ENCODE results near the gene BOD1L1. TPM values are rescaled to one million over a fixed set of nuclear protein-coding genes. Genes with fewer than 3 reads are reported as not detected.
"Not testable (repeated sequence)": the region's sequence is repeated elsewhere in the genome, so short reads cannot be mapped to it uniquely, and the experiment has no call there.

BOD1L1 gene
- total RNA-seq, 1 experiment from 2014 or later, result 18.1 TPM

DNA sequence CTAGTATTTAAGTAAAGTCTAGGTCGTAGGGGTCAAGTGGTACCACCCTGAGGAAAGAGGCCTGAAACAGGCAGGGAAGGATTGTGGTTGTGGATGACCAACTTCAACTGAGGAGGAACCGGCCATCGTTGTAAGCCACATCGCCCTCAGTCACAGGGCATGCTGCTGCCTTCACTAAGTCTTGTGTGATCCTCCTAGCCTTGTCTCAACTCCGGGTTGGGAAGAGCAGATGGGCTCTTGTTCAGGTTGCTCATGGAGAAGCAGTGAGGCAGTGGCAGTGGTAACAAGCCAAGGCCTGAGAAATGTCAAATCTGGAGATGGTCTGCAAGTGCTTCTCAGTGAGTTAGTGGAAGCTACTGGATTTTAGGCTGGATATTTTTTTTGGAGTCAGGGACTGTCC, 60.4 kb downstream of the BOD1L1 start:
- Histone ChIP-seq H3K27me3 (ENCODE audit: control insufficient read depth, insufficient read depth, low read length) (no peaks in the 10 kb centered on the region), H3K36me3 (ENCODE audit: control insufficient read depth, insufficient read depth, low read length) (no peaks in the 10 kb centered on the region), H3K4me3 (ENCODE audit: low read depth in 2 of 2, low read length in 2 of 2) (no peak overlapping the region), H3K27ac (ENCODE audit: low read length) (no peak overlapping the region), H3K4me1 (ENCODE audit: control insufficient read depth, insufficient read depth, low read length) (no peaks in the 10 kb centered on the region), H3K9me3 (ENCODE audit: control insufficient read depth, insufficient read depth, low read depth, low read length) (no peaks in the 10 kb centered on the region)
- ATAC-seq, result no peak
- POLR2A ChIA-PET, result no interaction called here
- BruUV-seq (replicated peaks), result no TSS peak
- in situ Hi-C loops (cut with HindIII; ENCODE audit: low pct_unique_long_range_greater_than_20kb, low sequenced_read_pairs) (no loop called here), intact Hi-C loops (cut with micrococcal nuclease; ENCODE audit: unreplicated experiment) (no loop called here)
- DNase-seq (ENCODE audit: low read depth, low spot score), result no peak
- TF ChIP-seq TCF7L2 (IDR thresholded peaks at IDR 0.05; ENCODE audit: low read depth, low read length), result no peak
- no peak for TF ChIP-seq SIN3A (IDR thresholded peaks at IDR 0.05; ENCODE audit: borderline replicate concordance, insufficient read depth, low read depth, low read length)
- CTCF ChIA-PET, result no interaction called here

DNA sequence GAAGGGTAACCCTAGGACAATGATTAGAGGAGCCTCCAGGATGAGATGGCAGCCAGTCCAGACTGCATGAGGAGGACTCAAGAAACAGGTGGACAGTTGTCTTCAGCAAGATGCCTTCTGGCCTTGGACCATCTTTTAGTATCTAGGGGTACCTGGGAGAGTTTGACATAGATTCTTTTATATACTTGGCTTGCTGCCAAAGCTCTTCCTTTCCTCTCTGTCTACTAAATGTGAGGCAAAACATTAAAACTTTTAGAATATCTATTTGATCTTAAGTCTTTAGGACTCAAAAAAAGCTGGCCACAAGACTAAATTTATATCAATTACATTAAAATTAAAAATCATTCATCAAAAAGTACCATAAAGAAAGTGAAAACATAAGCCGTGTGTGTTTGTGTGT, 64.6 kb downstream of the BOD1L1 start:
- TF ChIP-seq, protein P1, sequence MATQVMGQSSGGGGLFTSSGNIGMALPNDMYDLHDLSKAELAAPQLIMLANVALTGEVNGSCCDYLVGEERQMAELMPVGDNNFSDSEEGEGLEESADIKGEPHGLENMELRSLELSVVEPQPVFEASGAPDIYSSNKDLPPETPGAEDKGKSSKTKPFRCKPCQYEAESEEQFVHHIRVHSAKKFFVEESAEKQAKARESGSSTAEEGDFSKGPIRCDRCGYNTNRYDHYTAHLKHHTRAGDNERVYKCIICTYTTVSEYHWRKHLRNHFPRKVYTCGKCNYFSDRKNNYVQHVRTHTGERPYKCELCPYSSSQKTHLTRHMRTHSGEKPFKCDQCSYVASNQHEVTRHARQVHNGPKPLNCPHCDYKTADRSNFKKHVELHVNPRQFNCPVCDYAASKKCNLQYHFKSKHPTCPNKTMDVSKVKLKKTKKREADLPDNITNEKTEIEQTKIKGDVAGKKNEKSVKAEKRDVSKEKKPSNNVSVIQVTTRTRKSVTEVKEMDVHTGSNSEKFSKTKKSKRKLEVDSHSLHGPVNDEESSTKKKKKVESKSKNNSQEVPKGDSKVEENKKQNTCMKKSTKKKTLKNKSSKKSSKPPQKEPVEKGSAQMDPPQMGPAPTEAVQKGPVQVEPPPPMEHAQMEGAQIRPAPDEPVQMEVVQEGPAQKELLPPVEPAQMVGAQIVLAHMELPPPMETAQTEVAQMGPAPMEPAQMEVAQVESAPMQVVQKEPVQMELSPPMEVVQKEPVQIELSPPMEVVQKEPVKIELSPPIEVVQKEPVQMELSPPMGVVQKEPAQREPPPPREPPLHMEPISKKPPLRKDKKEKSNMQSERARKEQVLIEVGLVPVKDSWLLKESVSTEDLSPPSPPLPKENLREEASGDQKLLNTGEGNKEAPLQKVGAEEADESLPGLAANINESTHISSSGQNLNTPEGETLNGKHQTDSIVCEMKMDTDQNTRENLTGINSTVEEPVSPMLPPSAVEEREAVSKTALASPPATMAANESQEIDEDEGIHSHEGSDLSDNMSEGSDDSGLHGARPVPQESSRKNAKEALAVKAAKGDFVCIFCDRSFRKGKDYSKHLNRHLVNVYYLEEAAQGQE (IDR thresholded peaks at IDR 0.05; ENCODE audit: insufficient read depth in 1 of 2, low read depth in 2 of 2, low read length in 1 of 2), result no peak
- TF ChIP-seq TCF7L2 (IDR thresholded peaks at IDR 0.05; ENCODE audit: low read depth, low read length), result no peak
- H3K27ac ChIP-seq (ENCODE audit: low read length), result no peak overlapping the region
- H3K36me3 ChIP-seq (ENCODE audit: control insufficient read depth, insufficient read depth, low read length), result no peaks in the 10 kb centered on the region
- no TSS peak for BruUV-seq (replicated peaks)
- no peaks in the 10 kb centered on the region for H3K9me3 ChIP-seq (ENCODE audit: control insufficient read depth, insufficient read depth, low read depth, low read length)
- no peaks in the 10 kb centered on the region for H3K27me3 ChIP-seq (ENCODE audit: control insufficient read depth, insufficient read depth, low read length)
- in situ Hi-C loops (cut with HindIII; ENCODE audit: low pct_unique_long_range_greater_than_20kb, low sequenced_read_pairs) (no loop called here), intact Hi-C loops (cut with micrococcal nuclease; ENCODE audit: unreplicated experiment) (no loop called here)
- ChIA-PET CTCF (no interaction called here), POLR2A (no interaction called here)
- no peaks in the 10 kb centered on the region for H3K4me1 ChIP-seq (ENCODE audit: control insufficient read depth, insufficient read depth, low read length)
- DNase-seq (ENCODE audit: low read depth, low spot score), result no peak
- ATAC-seq, result no peak
- no peak overlapping the region for H3K4me3 ChIP-seq (ENCODE audit: low read depth in 2 of 2, low read length in 2 of 2)

GRCh38 chr4:13561673-13562072, 65.9 kb downstream of the BOD1L1 start:
- TF ChIP-seq TCF7L2 (IDR thresholded peaks at IDR 0.05; ENCODE audit: low read depth, low read length) (no peak), POLR2AphosphoS5 (IDR thresholded peaks at IDR 0.05; ENCODE audit: low read depth, low read length) (no peak), SIN3A (IDR thresholded peaks at IDR 0.05; ENCODE audit: borderline replicate concordance, insufficient read depth, low read depth, low read length) (no peak)
- TF ChIP-seq, protein P2, sequence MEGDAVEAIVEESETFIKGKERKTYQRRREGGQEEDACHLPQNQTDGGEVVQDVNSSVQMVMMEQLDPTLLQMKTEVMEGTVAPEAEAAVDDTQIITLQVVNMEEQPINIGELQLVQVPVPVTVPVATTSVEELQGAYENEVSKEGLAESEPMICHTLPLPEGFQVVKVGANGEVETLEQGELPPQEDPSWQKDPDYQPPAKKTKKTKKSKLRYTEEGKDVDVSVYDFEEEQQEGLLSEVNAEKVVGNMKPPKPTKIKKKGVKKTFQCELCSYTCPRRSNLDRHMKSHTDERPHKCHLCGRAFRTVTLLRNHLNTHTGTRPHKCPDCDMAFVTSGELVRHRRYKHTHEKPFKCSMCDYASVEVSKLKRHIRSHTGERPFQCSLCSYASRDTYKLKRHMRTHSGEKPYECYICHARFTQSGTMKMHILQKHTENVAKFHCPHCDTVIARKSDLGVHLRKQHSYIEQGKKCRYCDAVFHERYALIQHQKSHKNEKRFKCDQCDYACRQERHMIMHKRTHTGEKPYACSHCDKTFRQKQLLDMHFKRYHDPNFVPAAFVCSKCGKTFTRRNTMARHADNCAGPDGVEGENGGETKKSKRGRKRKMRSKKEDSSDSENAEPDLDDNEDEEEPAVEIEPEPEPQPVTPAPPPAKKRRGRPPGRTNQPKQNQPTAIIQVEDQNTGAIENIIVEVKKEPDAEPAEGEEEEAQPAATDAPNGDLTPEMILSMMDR (IDR thresholded peaks at IDR 0.05), result no peak
- TF ChIP-seq, protein P1 (IDR thresholded peaks at IDR 0.05; ENCODE audit: insufficient read depth in 1 of 2, low read depth in 2 of 2, low read length in 1 of 2), result no peak
- BruUV-seq (replicated peaks), result no TSS peak
- ChIA-PET POLR2A (no interaction called here), CTCF (no interaction called here)
- ATAC-seq, result no peak
- no peaks in the 10 kb centered on the region for H3K4me1 ChIP-seq (ENCODE audit: control insufficient read depth, insufficient read depth, low read length)
- in situ Hi-C loops (cut with HindIII; ENCODE audit: low pct_unique_long_range_greater_than_20kb, low sequenced_read_pairs) (no loop called here), intact Hi-C loops (cut with micrococcal nuclease; ENCODE audit: unreplicated experiment) (no loop called here)
- H3K27ac ChIP-seq (ENCODE audit: low read length), result no peak overlapping the region
- no peak overlapping the region for H3K4me3 ChIP-seq (ENCODE audit: low read depth in 2 of 2, low read length in 2 of 2)
- no peaks in the 10 kb centered on the region for H3K27me3 ChIP-seq (ENCODE audit: control insufficient read depth, insufficient read depth, low read length)
- DNase-seq (ENCODE audit: low read depth, low spot score), result no peak
- no peaks in the 10 kb centered on the region for H3K36me3 ChIP-seq (ENCODE audit: control insufficient read depth, insufficient read depth, low read length)
- H3K9me3 ChIP-seq (ENCODE audit: control insufficient read depth, insufficient read depth, low read depth, low read length), result no peaks in the 10 kb centered on the region

DNA sequence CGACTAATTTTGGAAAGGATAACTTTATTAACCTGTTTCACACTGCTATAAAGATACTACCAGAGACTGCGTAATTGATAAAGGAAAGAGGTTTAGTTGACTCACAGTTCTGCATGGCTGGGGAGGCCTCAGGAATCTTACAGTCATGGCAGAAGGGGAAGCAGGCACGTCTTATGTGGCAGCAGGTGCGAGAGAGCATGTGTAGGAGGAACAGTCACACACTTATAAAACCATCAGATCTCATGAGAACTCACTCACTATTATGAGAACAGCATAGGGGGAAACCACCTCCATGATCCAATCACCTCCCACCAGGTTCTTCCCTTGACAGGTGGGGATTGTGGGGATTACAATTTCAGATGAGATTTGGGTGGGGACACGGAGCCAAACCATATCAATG, 67.4 kb downstream of the BOD1L1 start:
- DNase-seq (ENCODE audit: low read depth, low spot score); H3K27ac ChIP-seq (ENCODE audit: low read length); H3K4me3 ChIP-seq (ENCODE audit: low read depth in 2 of 2, low read length in 2 of 2); in situ Hi-C loops (cut with HindIII; ENCODE audit: low pct_unique_long_range_greater_than_20kb, low sequenced_read_pairs); H3K27me3 ChIP-seq (ENCODE audit: control insufficient read depth, insufficient read depth, low read length); H3K4me1 ChIP-seq (ENCODE audit: control insufficient read depth, insufficient read depth, low read length); ATAC-seq; BruUV-seq (replicated peaks); H3K9me3 ChIP-seq (ENCODE audit: control insufficient read depth, insufficient read depth, low read depth, low read length); POLR2A ChIA-PET; CTCF ChIA-PET; intact Hi-C loops (cut with micrococcal nuclease; ENCODE audit: unreplicated experiment); H3K36me3 ChIP-seq (ENCODE audit: control insufficient read depth, insufficient read depth, low read length): not testable (repeated sequence)
